Large intestine (tissue), 3 donors: ENCODE data around the gene SLC29A2. TPM values are rescaled to one million over a fixed set of nuclear protein-coding genes. Genes with fewer than 3 reads are reported as not detected.
"Not testable (repeated sequence)": the region's sequence is repeated elsewhere in the genome, so short reads cannot be mapped to it uniquely, and the experiment has no call there.

ENCODE experiments used
- DNase-seq, 2 donors: peaks; one replicate each; pipeline versions ENCODE4 v3.0.0 to v3.0.0-alpha.2; 2013
- H3K27ac ChIP-seq: one replicate; pipeline ENCODE4 v1.5.1; 2013; ENCODE audit warnings: low read length
- H3K27me3 ChIP-seq: 2 replicates; pipeline ENCODE4 v1.6.1; 2013; ENCODE audit warnings: low read length; ENCODE audit not compliant: control insufficient read depth, insufficient read depth
- H3K36me3 ChIP-seq: 2 replicates; pipeline ENCODE4 v1.6.1; 2013; ENCODE audit warnings: low read length; ENCODE audit not compliant: control insufficient read depth, insufficient read depth
- H3K4me1 ChIP-seq: one replicate; pipeline ENCODE4 v1.6.1; 2013; ENCODE audit warnings: low read length; ENCODE audit not compliant: control insufficient read depth, insufficient read depth
- H3K4me3 ChIP-seq: one replicate; pipeline ENCODE4 v1.5.1; 2013; ENCODE audit warnings: low read length
- H3K9me3 ChIP-seq: one replicate; pipeline ENCODE4 v1.6.1; 2013; ENCODE audit warnings: mild to moderate bottlenecking, low read depth, low read length, moderate library complexity; ENCODE audit not compliant: control insufficient read depth
- WGBS: methylation state at CpG from one replicate; pipeline ENCODE4 v1.1.5; 2013; ENCODE audit warnings: low lambda C conversion rate; ENCODE audit not compliant: insufficient coverage; 5-methylcytosine and 5-hydroxymethylcytosine counted together
- polyA plus RNA-seq: library from polyadenylated mRNA; unstranded; fragments of 120-200 nt; gene quantifications from one replicate; pipeline ENCODE4 v1.2.1, GENCODE V29; 2013

Gene SLC29A2
- polyA plus RNA-seq, 1 donor: 13.2 TPM

- Histone ChIP-seq H3K9me3 (no peaks in the 10 kb centered on the region), H3K4me3 (no peak overlapping the region), H3K36me3 (no peaks in the 10 kb centered on the region), H3K4me1 (no peaks in the 10 kb centered on the region), H3K27me3 (no peaks in the 10 kb centered on the region), H3K27ac (no peak overlapping the region)
- peak; percentile 54 to 68 for DNase-seq
- WGBS: no CpG with 5 or more reads among the region's 20 CpGs
Measured at GRCh38 chr11:66386171-66387069, 14.9 kb upstream of the SLC29A2 start.

- WGBS: no CpG with 5 or more reads among the region's 13 CpGs
- not testable (repeated sequence) for H3K9me3 ChIP-seq, H3K27me3 ChIP-seq, H3K36me3 ChIP-seq, H3K4me3 ChIP-seq, H3K27ac ChIP-seq, H3K4me1 ChIP-seq, DNase-seq
Measured at GRCh38 chr11:66384316-66384715, 12.8 kb upstream of the SLC29A2 start.

- WGBS: no CpG with 5 or more reads among the region's 7 CpGs
- not testable (repeated sequence) for H3K27me3 ChIP-seq, H3K4me3 ChIP-seq, H3K9me3 ChIP-seq, H3K27ac ChIP-seq, DNase-seq, H3K36me3 ChIP-seq, H3K4me1 ChIP-seq
Measured at GRCh38 chr11:66380264-66380663, 8.7 kb upstream of the SLC29A2 start.

GRCh38 chr11:66373690-66374287 is 2.2 kb upstream of the SLC29A2 start:
- not testable (repeated sequence) for H3K27ac ChIP-seq, H3K4me1 ChIP-seq, H3K27me3 ChIP-seq, H3K9me3 ChIP-seq, DNase-seq, H3K36me3 ChIP-seq, H3K4me3 ChIP-seq
- 95% methylated on average over 3 of the region's 9 CpGs for WGBS

GRCh38 chr11:66373265-66373664 is 1.7 kb upstream of the SLC29A2 start:
- WGBS: 100% methylated on average over 3 of the region's 5 CpGs
- Histone ChIP-seq H3K27me3 (peaks cover 8% of the 10 kb centered on the region), H3K27ac (no peak overlapping the region), H3K4me1 (peaks cover 9% of the 10 kb centered on the region), H3K4me3 (no peak overlapping the region), H3K36me3 (peaks cover 7% of the 10 kb centered on the region), H3K9me3 (no peaks in the 10 kb centered on the region)
- DNase-seq: no peak

DNA sequence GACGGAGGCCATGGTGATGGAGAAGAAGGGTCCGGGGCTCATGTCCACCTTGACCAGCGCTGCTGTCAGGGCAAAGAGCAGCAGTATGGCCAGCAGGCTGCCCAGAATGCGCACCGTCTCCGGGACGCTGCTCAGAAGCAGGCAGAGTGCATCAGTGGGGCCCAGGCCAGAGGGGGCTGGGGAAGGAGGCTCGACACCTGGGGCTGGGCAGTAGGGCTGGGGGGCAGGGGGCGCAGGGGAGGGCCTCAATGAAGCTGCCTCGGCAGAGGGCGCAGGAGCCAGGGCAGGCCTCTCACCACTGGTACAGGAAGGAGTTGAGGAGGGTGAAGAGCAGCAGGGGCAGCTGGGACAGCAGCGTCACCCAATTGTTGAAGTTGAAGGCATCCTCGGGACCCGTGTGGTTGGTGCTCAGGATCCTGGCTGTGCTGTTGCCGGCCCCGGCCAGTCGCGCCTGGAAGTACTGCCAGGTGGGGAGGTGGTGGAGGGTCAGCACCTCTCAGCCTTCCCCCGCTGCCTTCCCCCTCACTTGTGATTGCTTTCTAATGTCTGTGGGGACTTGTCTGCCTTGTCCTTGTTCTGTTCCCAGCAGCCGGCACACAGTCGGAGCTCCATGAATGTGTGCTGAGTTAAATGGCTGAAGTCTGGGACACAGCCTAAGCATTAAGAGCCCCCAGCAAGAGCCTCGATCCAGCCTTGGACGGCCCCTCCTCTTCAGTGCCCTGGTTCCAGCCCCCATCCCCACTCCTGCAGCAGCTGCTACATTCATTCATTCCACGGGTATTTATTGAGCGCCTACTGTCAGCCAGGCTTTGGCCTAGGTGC is 2.3 kb downstream of the SLC29A2 start:
- Histone ChIP-seq H3K4me3 (no peak overlapping the region), H3K4me1 (peaks cover 9% of the 10 kb centered on the region), H3K27ac (no peak overlapping the region), H3K9me3 (no peaks in the 10 kb centered on the region), H3K36me3 (peaks cover 18% of the 10 kb centered on the region), H3K27me3 (peaks cover 8% of the 10 kb centered on the region)
- DNase-seq: no peak
- WGBS: no CpG with 5 or more reads among the region's 25 CpGs

DNA sequence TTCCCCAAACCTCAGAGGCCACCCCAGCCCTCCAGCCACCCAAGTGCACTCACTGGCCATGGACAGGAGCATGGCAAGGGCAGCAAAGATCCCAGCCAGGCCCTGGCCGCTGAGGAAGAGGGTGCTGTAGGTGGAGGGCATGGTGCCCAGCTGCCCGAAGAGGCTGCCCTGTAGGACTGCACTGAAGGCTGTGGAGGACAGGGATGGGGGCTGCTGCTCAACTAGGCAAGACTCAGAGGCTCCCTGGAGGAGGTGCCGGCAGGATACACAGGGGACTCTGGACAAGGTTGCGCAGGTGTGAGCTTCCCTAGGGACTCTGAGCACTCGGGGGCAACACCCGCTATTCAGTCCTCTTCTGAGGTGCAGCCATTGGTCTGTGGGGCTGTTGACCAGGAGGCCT is 3.1 kb downstream of the SLC29A2 start:
- no peak overlapping the region for H3K27ac ChIP-seq
- H3K4me3 ChIP-seq: no peak overlapping the region
- H3K4me1 ChIP-seq: peaks cover 9% of the 10 kb centered on the region
- WGBS: 100% methylated on average over 1 of the region's 6 CpGs
- DNase-seq: no peak
- no peaks in the 10 kb centered on the region for H3K9me3 ChIP-seq
- peaks cover 8% of the 10 kb centered on the region for H3K27me3 ChIP-seq
- H3K36me3 ChIP-seq: peaks cover 20% of the 10 kb centered on the region

DNA sequence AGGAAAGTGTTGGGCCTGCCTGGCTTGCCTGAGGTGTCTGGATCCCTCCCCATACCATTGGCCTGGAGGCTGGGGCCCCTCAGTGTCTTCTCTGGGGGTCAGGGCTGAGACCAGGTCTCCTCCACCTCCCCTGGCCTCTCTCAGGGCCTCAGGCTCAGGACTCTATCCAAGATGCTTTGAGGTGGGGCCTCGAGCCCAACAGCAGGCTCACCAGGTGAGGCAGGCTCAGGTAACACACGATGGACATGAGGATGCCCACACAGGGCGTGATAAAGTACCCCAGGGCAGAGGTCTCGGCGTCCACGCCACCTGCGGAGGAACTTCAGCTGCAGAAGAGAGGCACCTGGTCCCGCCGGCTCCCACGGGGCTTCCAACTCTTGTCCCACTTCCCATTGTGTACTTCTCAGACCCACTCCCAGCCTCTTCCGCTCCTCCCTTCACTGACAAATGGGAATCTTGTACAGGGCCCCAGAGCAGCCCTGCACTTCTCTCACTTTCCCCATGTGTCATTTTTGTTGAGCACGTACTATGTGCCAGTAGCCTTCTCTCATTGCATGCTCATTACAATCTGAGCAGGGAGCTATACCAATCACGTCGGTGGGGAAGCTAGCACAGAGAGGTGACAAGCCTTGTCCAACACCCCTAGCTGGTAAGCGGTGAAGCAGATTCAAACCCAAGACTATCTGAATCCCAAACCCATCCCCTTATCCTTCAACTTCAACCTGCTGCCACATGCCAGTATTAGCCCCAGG is 3.8 kb downstream of the SLC29A2 start:
- no CpG with 5 or more reads among the region's 15 CpGs for WGBS
- Histone ChIP-seq H3K27me3 (peaks cover 6% of the 10 kb centered on the region), H3K4me3 (no peak overlapping the region), H3K27ac (no peak overlapping the region), H3K36me3 (peaks cover 28% of the 10 kb centered on the region), H3K9me3 (peaks cover 2% of the 10 kb centered on the region), H3K4me1 (peaks cover 9% of the 10 kb centered on the region)
- DNase-seq: no peak

DNA sequence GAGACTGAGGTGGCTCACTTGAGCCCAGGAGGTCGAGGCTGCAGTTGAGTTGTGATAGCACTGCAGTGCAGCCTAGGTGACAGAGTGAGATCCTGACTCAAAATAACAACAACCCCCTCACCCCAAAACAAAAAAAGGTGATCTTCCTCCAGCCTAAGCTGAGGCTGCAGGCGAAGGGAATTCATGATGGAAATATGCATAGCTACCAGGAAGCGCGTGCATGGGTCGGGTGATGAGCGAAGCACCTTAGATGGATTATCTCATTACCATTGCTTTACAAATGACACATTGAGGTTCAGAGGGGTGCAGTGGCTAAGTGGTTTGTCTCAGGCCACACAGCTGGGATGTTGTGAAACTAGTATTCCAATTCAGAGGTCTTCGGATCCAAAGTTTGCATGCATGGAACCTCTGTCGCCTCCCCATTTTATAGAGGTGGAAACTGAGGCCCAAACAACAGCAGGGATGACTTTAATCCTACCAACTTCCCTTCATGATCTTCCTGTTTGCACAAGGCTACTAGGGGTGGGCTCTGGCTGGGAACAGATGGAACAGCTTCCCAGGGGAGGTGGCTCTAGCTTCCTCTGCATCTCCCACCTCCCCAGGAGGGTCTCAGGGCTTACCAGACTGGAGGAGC is 4.6 kb downstream of the SLC29A2 start:
- no CpG with 5 or more reads among the region's 8 CpGs for WGBS

More for the DNA sequence above, 4.6 kb downstream of the SLC29A2 start:
- H3K4me3 ChIP-seq: no peak overlapping the region
- H3K27ac ChIP-seq: no peak overlapping the region
- peaks cover 4% of the 10 kb centered on the region for H3K27me3 ChIP-seq
- no peak for DNase-seq
- H3K4me1 ChIP-seq: peaks cover 9% of the 10 kb centered on the region
- H3K9me3 ChIP-seq: peaks cover 2% of the 10 kb centered on the region
- H3K36me3 ChIP-seq: peaks cover 34% of the 10 kb centered on the region
